WTC11 (cell line): ENCODE data around the gene BRSK1. TPM values are rescaled to one million over a fixed set of nuclear protein-coding genes. Genes with fewer than 3 reads are reported as not detected.

Experiments used
- ATAC-seq: fragments of 200-7000 bp; cut with Tn5 transposase; 2 replicates; pipeline ENCODE4 v1.10.0; 2021; ENCODE audit warnings: mild to moderate bottlenecking, moderate library complexity
- CTCF ChIA-PET: fragments of 300-600 bp; sonication (Branson Sonifier 250); formaldehyde crosslinking; loops from one replicate; lab custom pipeline; 2021; ENCODE audit warnings: antibody characterized with exemption; lab: Charles Lee
- POLR2A ChIA-PET: fragments of 350-600 bp; sonication (Branson Sonifier 250); formaldehyde crosslinking; loops from one replicate; lab custom pipeline; 2021; ENCODE audit warnings: antibody characterized with exemption; lab: Charles Lee
- DNase-seq: peaks from one replicate; pipeline ENCODE4 v3.0.0; 2021; ENCODE audit warnings: low spot score
- H3K27ac Mint-ChIP-seq: 2 replicates; pipeline ENCODE4 v1.8.0; 2021; ENCODE audit warnings: mixed read lengths
- H3K27me3 Mint-ChIP-seq: 2 replicates; pipeline ENCODE4 v1.8.0; 2021; ENCODE audit warnings: low read depth, mild to moderate bottlenecking, moderate library complexity, mixed read lengths
- H3K36me3 Mint-ChIP-seq: 2 replicates; pipeline ENCODE4 v1.8.0; 2021; ENCODE audit warnings: mixed read lengths
- H3K4me1 Mint-ChIP-seq: 2 replicates; pipeline ENCODE4 v1.8.0; 2022; ENCODE audit warnings: mixed read lengths
- H3K4me3 Mint-ChIP-seq: 2 replicates; pipeline ENCODE4 v1.8.0; 2021; ENCODE audit warnings: mild to moderate bottlenecking, moderate library complexity, mixed read lengths
- H3K9me3 Mint-ChIP-seq: 2 replicates; pipeline ENCODE4 v1.8.0; 2021; ENCODE audit warnings: mixed read lengths
- ATF1 ChIP-seq: sonication (generic); formaldehyde crosslinking; IDR thresholded peaks from 2 replicates; pipeline ENCODE4 v1.8.1; 2023; ENCODE audit warnings: mild to moderate bottlenecking, moderate library complexity, missing genetic modification reagents
- ATF3 ChIP-seq: sonication (generic); formaldehyde crosslinking; conservative IDR thresholded peaks from 2 replicates; pipeline ENCODE4 v1.8.1; 2022; ENCODE audit warnings: mild to moderate bottlenecking, missing genetic modification reagents
- ATF6 ChIP-seq: sonication (generic); formaldehyde crosslinking; IDR thresholded peaks from 2 replicates; pipeline ENCODE4 v1.8.1; 2023; ENCODE audit warnings: mild to moderate bottlenecking, missing genetic modification reagents
- CDX4 ChIP-seq: fragments of 250-450 bp; sonication (Bioruptor Pico); IDR thresholded peaks from 2 replicates; pipeline ENCODE4 v1.9.0; 2021; ENCODE audit warnings: moderate library complexity, mild to moderate bottlenecking, inconsistent platforms, borderline replicate concordance
- ELF4 ChIP-seq: sonication (generic); formaldehyde crosslinking; IDR thresholded peaks from 2 replicates; pipeline ENCODE4 v1.8.1; 2022; ENCODE audit warnings: low read depth, mild to moderate bottlenecking, moderate library complexity, missing genetic modification reagents
- GRHL2 ChIP-seq: fragments of 250-450 bp; sonication (Bioruptor Pico); IDR thresholded peaks from 2 replicates; pipeline ENCODE4 v1.8.0; 2022; ENCODE audit warnings: mild to moderate bottlenecking, moderate library complexity; ENCODE audit not compliant: insufficient replicate concordance, severe bottlenecking
- GTF2I ChIP-seq: fragments of 250-450 bp; sonication (Bioruptor Pico); conservative IDR thresholded peaks from 2 replicates; pipeline ENCODE4 v1.4.0; 2021; ENCODE audit warnings: mild to moderate bottlenecking
- IRF2 ChIP-seq: sonication (generic); formaldehyde crosslinking; IDR thresholded peaks from 2 replicates; pipeline ENCODE4 v1.8.0; 2022; ENCODE audit warnings: low read depth, missing genetic modification reagents, borderline replicate concordance
- JAZF1 ChIP-seq: fragments of 250-450 bp; sonication (Bioruptor Pico); IDR thresholded peaks from 2 replicates; pipeline ENCODE4 v1.9.0; 2021; ENCODE audit warnings: moderate library complexity, mild to moderate bottlenecking, inconsistent platforms
- SMAD3 ChIP-seq: sonication (generic); formaldehyde crosslinking; IDR thresholded peaks from 2 replicates; pipeline ENCODE4 v1.8.0; 2022; ENCODE audit warnings: missing genetic modification reagents, mild to moderate bottlenecking, borderline replicate concordance
- TEAD1 ChIP-seq: sonication (generic); formaldehyde crosslinking; IDR thresholded peaks from 2 replicates; pipeline ENCODE4 v1.8.0; 2022; ENCODE audit warnings: mild to moderate bottlenecking, missing genetic modification reagents
- TEAD4 ChIP-seq: sonication (generic); formaldehyde crosslinking; IDR thresholded peaks from 2 replicates; pipeline ENCODE4 v1.8.0; 2022; ENCODE audit warnings: mild to moderate bottlenecking, missing genetic modification reagents
- TP53 ChIP-seq: sonication (generic); formaldehyde crosslinking; IDR thresholded peaks from 2 replicates; pipeline ENCODE4 v1.8.1; 2023; ENCODE audit warnings: mild to moderate bottlenecking, missing genetic modification reagents
- USF2 ChIP-seq: sonication (generic); formaldehyde crosslinking; IDR thresholded peaks from 2 replicates; pipeline ENCODE4 v1.8.1; 2023; ENCODE audit warnings: mild to moderate bottlenecking, missing genetic modification reagents, moderate library complexity
- ZMAT4 ChIP-seq: fragments of 250-450 bp; sonication (Bioruptor Pico); IDR thresholded peaks from 2 replicates; pipeline ENCODE4 v1.9.0; 2021; ENCODE audit warnings: mild to moderate bottlenecking
- ZNF263 ChIP-seq: sonication (generic); formaldehyde crosslinking; IDR thresholded peaks from 2 replicates; pipeline ENCODE4 v1.8.1; 2022; ENCODE audit warnings: low read depth, mild to moderate bottlenecking, moderate library complexity, missing genetic modification reagents
- ZNF281 ChIP-seq: sonication (generic); formaldehyde crosslinking; IDR thresholded peaks from 2 replicates; pipeline ENCODE4 v1.8.0; 2023; ENCODE audit warnings: mild to moderate bottlenecking, missing genetic modification reagents
- ZNF317 ChIP-seq: sonication (generic); formaldehyde crosslinking; IDR thresholded peaks from 2 replicates; pipeline ENCODE4 v1.8.1; 2023; ENCODE audit warnings: low read depth, mild to moderate bottlenecking, moderate library complexity, missing genetic modification reagents, borderline replicate concordance
- ZNF423 ChIP-seq: fragments of 250-450 bp; sonication (Bioruptor Pico); IDR thresholded peaks from 2 replicates; pipeline ENCODE4 v2.1.2; 2022; ENCODE audit warnings: mild to moderate bottlenecking, moderate library complexity
- ZNF532 ChIP-seq: fragments of 250-450 bp; sonication (Bioruptor Pico); IDR thresholded peaks from 2 replicates; pipeline ENCODE4 v1.9.0; 2021; ENCODE audit warnings: mild to moderate bottlenecking, borderline replicate concordance
- ZNF671 ChIP-seq: fragments of 250-450 bp; sonication (Bioruptor Pico); IDR thresholded peaks from 2 replicates; pipeline ENCODE4 v1.8.0; 2021; ENCODE audit warnings: mild to moderate bottlenecking
- total RNA-seq: library from RNA; stranded (reverse); gene quantifications from 3 replicates; pipeline ENCODE4 v1.2.3, GENCODE V29; 2021

The BRSK1 gene
- total RNA-seq, 1 experiment from 2014 or later = 52.4 TPM

GRCh38 chr19:55309448-55309847 is 25.7 kb downstream of the BRSK1 start:
- ATAC-seq (no peak), DNase-seq (no peak)
- CTCF ChIA-PET = no interaction called here
- TF ChIP-seq USF2 = no peak
- TF ChIP-seq ZNF281 (CRISPR knock-in tag) = no peak
- no peak for TF ChIP-seq ZNF423
- TF ChIP-seq ATF6 (CRISPR knock-in tag) = no peak
- TF ChIP-seq, all 79 proteins: peak for 0
- H3K27ac Mint-ChIP-seq = no peak overlapping the region
- no peak overlapping the region for H3K4me3 Mint-ChIP-seq
- POLR2A ChIA-PET = no interaction called here
- peaks cover 31% of the 10 kb centered on the region for H3K36me3 Mint-ChIP-seq
- H3K4me1 Mint-ChIP-seq = peaks cover 6% of the 10 kb centered on the region
- no peaks in the 10 kb centered on the region for H3K9me3 Mint-ChIP-seq
- H3K27me3 Mint-ChIP-seq = no peaks in the 10 kb centered on the region

GRCh38 chr19:55310498-55310897 is 26.7 kb downstream of the BRSK1 start:
- ATAC-seq (no peak), DNase-seq (no peak)
- H3K36me3 Mint-ChIP-seq = peaks cover 29% of the 10 kb centered on the region
- ChIA-PET CTCF (no interaction called here), POLR2A (no interaction called here)
- no peaks in the 10 kb centered on the region for H3K27me3 Mint-ChIP-seq
- no peak for TF ChIP-seq TEAD1
- peaks cover 3% of the 10 kb centered on the region for H3K4me1 Mint-ChIP-seq
- no peak overlapping the region for H3K4me3 Mint-ChIP-seq
- H3K27ac Mint-ChIP-seq = no peak overlapping the region
- no peaks in the 10 kb centered on the region for H3K9me3 Mint-ChIP-seq

- ChIA-PET POLR2A (no interaction called here), CTCF (interaction anchor here (1.4 to 4.1 kb wide), 2 partner anchors 10 to 107 kb away, joined by 3 to 18 read pairs; no protein-coding TSS in a partner anchor)
- Mint-ChIP-seq H3K4me3 (no peak overlapping the region), H3K27me3 (peaks cover 5% of the 10 kb centered on the region; the same call in 1 of the 2 replicates), H3K4me1 (no peaks in the 10 kb centered on the region), H3K9me3 (no peaks in the 10 kb centered on the region), H3K36me3 (peaks cover 22% of the 10 kb centered on the region), H3K27ac (no peak overlapping the region)
- ATAC-seq (no peak), DNase-seq (no peak)
- no peak for TF ChIP-seq TP53 (CRISPR knock-in tag)
- no peak for TF ChIP-seq TEAD4 (CRISPR knock-in tag)
- TF ChIP-seq ATF1 (CRISPR knock-in tag) = no peak
- TF ChIP-seq GRHL2 (CRISPR knock-in tag) = no peak
- no peak for TF ChIP-seq ZNF263 (CRISPR knock-in tag)
- TF ChIP-seq ZNF317 (CRISPR knock-in tag) = no peak
- TF ChIP-seq ATF3 (CRISPR knock-in tag) = no peak
- TF ChIP-seq ZNF671 (CRISPR knock-in tag) = no peak
- no peak for TF ChIP-seq GTF2I (CRISPR knock-in tag)
- no peak for TF ChIP-seq ZMAT4 (CRISPR knock-in tag)
- TF ChIP-seq ELF4 = no peak
- TF ChIP-seq TEAD1 = no peak
- TF ChIP-seq ZNF532 (CRISPR knock-in tag) = no peak
- TF ChIP-seq CDX4 (CRISPR knock-in tag) = no peak
- TF ChIP-seq IRF2 (CRISPR knock-in tag) = no peak
- no peak for TF ChIP-seq SMAD3 (CRISPR knock-in tag)
- no peak for TF ChIP-seq JAZF1 (CRISPR knock-in tag)
These were observed 27.6 kb downstream of the BRSK1 start for GRCh38 chr19:55311397-55311796.
